Tibial nerve (tissue), 4 donors: Measurements from ENCODE around the gene AP2B1. TPM values are rescaled to one million over a fixed set of nuclear protein-coding genes. Genes with fewer than 3 reads are reported as not detected.

Experiments used
- DNase-seq, 2 donors: peaks; one replicate each; pipeline ENCODE4 v3.0.0-alpha.2; 2019; ENCODE audit warnings: low spot score in 2 of 2
- H3K27ac ChIP-seq, 4 donors: fragments of 200-600 bp; sonication (generic) in 3 of 4; one replicate each; pipeline ENCODE4 v1.5.1; 2017 to 2019; ENCODE audit warnings: mild to moderate bottlenecking in 1 of 4
- H3K27me3 ChIP-seq, 2 donors: fragments of 200-600 bp; sonication (generic) in 1 of 2; one replicate each; pipeline versions ENCODE4 v1.5.1 to v1.6.0; 2017 to 2019
- H3K36me3 ChIP-seq, 3 donors: fragments of 200-600 bp; sonication (generic); one replicate each; pipeline ENCODE4 v1.5.1; 2018 to 2019
- H3K4me1 ChIP-seq, 4 donors: fragments of 200-600 bp; sonication (generic) in 3 of 4; one replicate each; pipeline ENCODE4 v1.5.1; 2017 to 2019
- H3K4me3 ChIP-seq, 4 donors: fragments of 200-600 bp; sonication (generic) in 3 of 4; one replicate each; pipeline ENCODE4 v1.5.1; 2017 to 2019; ENCODE audit warnings: mild to moderate bottlenecking in 1 of 4, moderate library complexity in 1 of 4
- H3K9me3 ChIP-seq, 4 donors: fragments of 200-600 bp; sonication (generic) in 3 of 4; one replicate each; pipeline ENCODE4 v1.5.1; 2017 to 2019
- EP300 ChIP-seq, 2 donors: sonication (generic); formaldehyde crosslinking; IDR thresholded peaks; one replicate each; pipeline ENCODE4 v1.6.1; 2017; ENCODE audit warnings: antibody characterized with exemption in 2 of 2, mild to moderate bottlenecking in 1 of 2
- POLR2A ChIP-seq, 2 donors: fragments of 450-650 bp; IDR thresholded peaks; one replicate each; pipeline ENCODE4 v1.6.1; 2017; ENCODE audit warnings: antibody characterized with exemption in 2 of 2, mild to moderate bottlenecking in 2 of 2, moderate library complexity in 2 of 2
- WGBS, 2 donors: methylation state at CpG; one replicate each; pipeline ENCODE4 v1.1.5; 2018; 5-methylcytosine and 5-hydroxymethylcytosine counted together
- total RNA-seq, 4 donors: library from RNA; depleted of rRNA; stranded (reverse); fragments of >200 nt; gene quantifications; one replicate each; pipeline ENCODE4 v1.1.0, GENCODE V29; 2016
- TF ChIP-seq, protein P1 (sequence below), 5 experiments: fragments of 200-600 bp in 3 of 5; fragments of 450-650 bp in 2 of 5; sonication (generic) in 3 of 5; IDR thresholded peaks; one replicate each; pipeline ENCODE4 v1.5.1; 2016 to 2019; ENCODE audit warnings: antibody characterized with exemption in 5 of 5, mild to moderate bottlenecking in 3 of 5, moderate library complexity in 2 of 5

The AP2B1 gene
- total RNA-seq, 4 donors from 2014 or later: 59.9 to 77.7 (median 62.0) TPM

DNA sequence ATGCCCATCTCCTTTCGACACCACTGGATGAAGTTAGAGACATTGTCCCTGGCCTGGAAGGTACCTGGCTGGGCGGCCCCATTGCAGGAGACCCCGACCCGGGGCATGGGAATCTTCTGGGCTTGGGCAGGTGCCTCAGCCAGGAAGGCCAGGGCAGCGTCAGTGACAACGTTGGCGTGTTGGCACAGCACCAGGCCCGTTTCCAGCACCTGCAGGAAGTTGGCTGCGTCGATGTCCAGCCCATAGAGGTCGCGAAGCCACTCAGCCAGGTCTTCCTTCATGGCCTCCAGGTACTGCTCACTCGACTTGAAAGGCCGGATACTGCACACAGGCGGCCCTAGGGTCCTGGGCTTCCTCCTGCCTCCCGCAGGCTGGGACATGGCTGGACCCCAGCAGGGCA lies 165.3 kb downstream of the AP2B1 start:
- no peak overlapping the region for H3K4me3 ChIP-seq
- H3K36me3 ChIP-seq: no peaks in the 10 kb centered on the region
- H3K9me3 ChIP-seq: no peaks in the 10 kb centered on the region
- 62 to 63% methylated on average over 9 to 13 of the region's 16 CpGs for WGBS, 2 donors
- H3K27me3 ChIP-seq: peaks cover 0 to 55% of the 10 kb centered on the region in 2 donors
- H3K27ac ChIP-seq: no peak overlapping the region
- TF ChIP-seq EP300 (IDR thresholded peaks at IDR 0.05) (no peak), POLR2A (IDR thresholded peaks at IDR 0.05) (no peak)
- TF ChIP-seq, protein P1, sequence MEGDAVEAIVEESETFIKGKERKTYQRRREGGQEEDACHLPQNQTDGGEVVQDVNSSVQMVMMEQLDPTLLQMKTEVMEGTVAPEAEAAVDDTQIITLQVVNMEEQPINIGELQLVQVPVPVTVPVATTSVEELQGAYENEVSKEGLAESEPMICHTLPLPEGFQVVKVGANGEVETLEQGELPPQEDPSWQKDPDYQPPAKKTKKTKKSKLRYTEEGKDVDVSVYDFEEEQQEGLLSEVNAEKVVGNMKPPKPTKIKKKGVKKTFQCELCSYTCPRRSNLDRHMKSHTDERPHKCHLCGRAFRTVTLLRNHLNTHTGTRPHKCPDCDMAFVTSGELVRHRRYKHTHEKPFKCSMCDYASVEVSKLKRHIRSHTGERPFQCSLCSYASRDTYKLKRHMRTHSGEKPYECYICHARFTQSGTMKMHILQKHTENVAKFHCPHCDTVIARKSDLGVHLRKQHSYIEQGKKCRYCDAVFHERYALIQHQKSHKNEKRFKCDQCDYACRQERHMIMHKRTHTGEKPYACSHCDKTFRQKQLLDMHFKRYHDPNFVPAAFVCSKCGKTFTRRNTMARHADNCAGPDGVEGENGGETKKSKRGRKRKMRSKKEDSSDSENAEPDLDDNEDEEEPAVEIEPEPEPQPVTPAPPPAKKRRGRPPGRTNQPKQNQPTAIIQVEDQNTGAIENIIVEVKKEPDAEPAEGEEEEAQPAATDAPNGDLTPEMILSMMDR (IDR thresholded peaks at IDR 0.05): no peak
- DNase-seq: no peak
- H3K4me1 ChIP-seq: peaks cover 0 to 28% (median 0%) of the 10 kb centered on the region in 4 donors

DNA sequence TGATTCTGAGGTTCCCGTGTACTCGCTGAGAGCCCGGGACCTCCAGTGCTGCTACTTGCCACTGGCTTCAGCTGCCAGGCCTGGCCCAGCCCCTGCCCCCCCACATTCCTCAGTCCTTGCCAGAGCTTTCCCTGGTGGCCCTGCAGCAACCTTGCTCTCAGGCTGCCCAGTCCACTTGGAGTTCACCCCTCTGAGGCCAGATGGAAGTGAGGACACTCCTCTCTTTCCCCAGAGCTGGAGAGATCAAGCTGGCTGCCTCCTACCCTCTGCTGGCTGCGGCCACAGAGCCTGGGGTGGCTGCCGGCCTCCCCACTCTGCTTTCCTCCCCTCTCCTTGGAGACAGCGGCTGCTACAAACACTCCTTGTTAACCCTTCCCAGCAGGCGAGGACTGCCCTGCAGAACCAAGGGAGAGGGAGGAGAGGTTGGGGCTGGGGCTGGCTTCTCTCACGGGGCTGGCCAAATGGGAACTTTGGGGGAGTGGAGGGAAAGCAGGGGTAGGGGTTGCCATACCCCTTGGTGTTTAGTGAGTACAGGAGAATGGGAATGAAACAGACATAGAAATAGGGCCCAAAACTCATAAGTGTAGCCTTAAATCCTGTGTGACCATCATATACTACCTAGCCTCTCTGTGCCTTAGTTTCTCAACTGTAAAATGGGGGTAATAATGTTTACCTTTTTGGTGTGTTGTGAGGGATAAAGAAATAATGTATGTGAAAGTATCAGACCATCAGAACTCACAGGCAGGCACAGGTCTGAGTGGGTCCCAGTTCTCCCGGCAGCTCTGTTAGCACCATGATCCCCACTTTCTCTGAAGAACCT lies 166.0 kb downstream of the AP2B1 start, which contains the start of gene GAS2L2:
Gene GAS2L2, minus strand, starts transcription at position 295 of the 820 bp plus-strand sequence. CDS start 389 bp downstream, outside the sequence.
- TF ChIP-seq, protein P1 (IDR thresholded peaks at IDR 0.05): no peak
- no peak for TF ChIP-seq EP300 (IDR thresholded peaks at IDR 0.05)
- TF ChIP-seq POLR2A (IDR thresholded peaks at IDR 0.05): no peak
- H3K9me3 ChIP-seq: no peaks in the 10 kb centered on the region
- peaks cover 0 to 22% (median 0%) of the 10 kb centered on the region in 4 donors for H3K4me1 ChIP-seq
- H3K4me3 ChIP-seq: no peak within 1 kb of the TSS
- DNase-seq: no peak
- no peak within 1 kb of the TSS for H3K27ac ChIP-seq
- H3K27me3 ChIP-seq: peaks cover 0 to 48% of the 10 kb centered on the region in 2 donors
- no peaks in the 10 kb centered on the region for H3K36me3 ChIP-seq
- WGBS, 2 donors: 26 to 29% methylated on average over 9 of the region's 9 CpGs

DNA sequence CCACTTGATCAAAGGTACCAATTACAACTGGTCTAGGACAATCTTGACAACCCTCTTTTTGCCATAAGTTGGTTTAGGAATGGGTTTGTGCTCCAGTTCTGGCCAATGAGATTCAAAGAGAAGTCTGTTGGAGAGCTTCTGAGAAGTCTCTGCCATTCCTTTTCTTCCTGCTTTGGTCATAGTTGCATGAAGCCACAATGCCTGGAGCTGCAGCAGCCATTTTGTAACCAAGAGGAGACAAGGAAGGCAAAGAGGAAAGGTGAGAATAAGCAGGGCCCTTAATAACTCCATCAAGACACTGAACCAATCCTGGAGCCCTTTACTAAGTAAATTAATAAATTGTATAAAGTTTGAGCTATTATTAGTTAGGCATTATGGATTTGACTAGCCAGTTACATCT lies 170.1 kb downstream of the AP2B1 start:
- no peaks in the 10 kb centered on the region for H3K9me3 ChIP-seq
- H3K27ac ChIP-seq: no peak overlapping the region
- TF ChIP-seq, protein P1 (IDR thresholded peaks at IDR 0.05): no peak
- TF ChIP-seq EP300 (IDR thresholded peaks at IDR 0.05): no peak
- TF ChIP-seq POLR2A (IDR thresholded peaks at IDR 0.05): no peak
- no peak overlapping the region for H3K4me3 ChIP-seq
- no peak for DNase-seq
- H3K36me3 ChIP-seq: no peaks in the 10 kb centered on the region
- peaks cover 0 to 10% of the 10 kb centered on the region in 2 donors for H3K27me3 ChIP-seq
- peaks cover 0 to 9% (median 0%) of the 10 kb centered on the region in 4 donors for H3K4me1 ChIP-seq

DNA sequence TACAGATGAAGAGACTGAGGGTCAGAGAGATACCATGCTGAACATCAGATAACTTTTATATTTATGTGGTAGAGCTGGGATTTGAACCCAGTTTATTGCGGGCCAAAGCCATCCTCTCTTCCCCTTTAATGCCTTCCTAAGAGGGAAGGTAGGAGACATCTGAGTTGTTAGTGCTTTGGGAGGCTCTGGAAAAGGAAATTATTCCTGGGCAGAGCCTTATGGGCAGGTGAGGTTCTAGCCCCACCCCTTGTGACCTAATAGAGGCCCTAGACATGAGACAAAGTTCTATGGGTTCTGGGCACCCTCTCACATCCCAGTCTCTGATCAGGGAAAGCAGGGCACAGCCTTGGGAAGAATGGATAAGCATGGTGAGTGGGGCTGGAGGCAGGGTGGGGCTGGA lies 173.5 kb downstream of the AP2B1 start, which contains the start of gene C17orf50:
Gene C17orf50, plus strand, starts transcription at position 301 of the 400 bp plus-strand sequence. Its CDS starts 55 bp downstream, at position 356.
- H3K4me1 ChIP-seq: peaks cover 0 to 21% (median 13%) of the 10 kb centered on the region in 4 donors
- H3K4me3 ChIP-seq: no peak within 1 kb of the TSS
- no peaks in the 10 kb centered on the region for H3K27me3 ChIP-seq
- no peak for DNase-seq
- no peak for TF ChIP-seq EP300 (IDR thresholded peaks at IDR 0.05)
- TF ChIP-seq POLR2A (IDR thresholded peaks at IDR 0.05): no peak
- TF ChIP-seq, protein P1 (IDR thresholded peaks at IDR 0.05): no peak
- H3K36me3 ChIP-seq: no peaks in the 10 kb centered on the region
- H3K9me3 ChIP-seq: no peaks in the 10 kb centered on the region
- 75 to 82% methylated on average over 1 of the region's 1 CpG for WGBS, 2 donors
- H3K27ac ChIP-seq: no peak within 1 kb of the TSS

DNA sequence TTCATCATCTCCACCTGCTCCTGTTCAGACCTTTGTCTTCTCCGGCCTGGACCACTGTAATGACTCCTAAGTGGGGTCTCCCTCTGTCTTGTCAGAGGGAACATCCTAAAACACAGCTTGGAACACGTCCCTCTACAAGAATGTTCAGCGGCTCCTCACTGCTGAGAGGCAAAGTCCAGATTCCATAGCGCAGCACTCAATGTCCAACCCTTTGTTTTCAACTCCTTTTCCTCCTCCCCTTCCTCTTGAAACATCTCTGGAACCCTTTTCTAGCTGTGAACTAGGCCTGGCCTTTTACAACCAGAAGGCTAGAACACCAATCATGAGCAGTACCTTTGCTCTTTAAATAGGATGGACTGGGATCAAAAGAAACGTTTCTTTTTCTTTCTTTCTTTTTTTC lies 174.5 kb downstream of the AP2B1 start:
- Histone ChIP-seq H3K27ac (no peak overlapping the region), H3K4me1 (peaks cover 0 to 32% (median 23%) of the 10 kb centered on the region in 4 donors), H3K36me3 (no peaks in the 10 kb centered on the region), H3K27me3 (no peaks in the 10 kb centered on the region), H3K4me3 (no peak overlapping the region), H3K9me3 (no peaks in the 10 kb centered on the region)
- no peak for DNase-seq
- TF ChIP-seq POLR2A (IDR thresholded peaks at IDR 0.05) (no peak), EP300 (IDR thresholded peaks at IDR 0.05) (no peak)
- TF ChIP-seq, protein P1 (IDR thresholded peaks at IDR 0.05): no peak
- WGBS, 2 donors: 74 to 77% methylated on average over 5 of the region's 5 CpGs
